Adrenal gland (tissue), 12 donors: Measurements from ENCODE around the gene RPL18. TPM values are rescaled to one million over a fixed set of nuclear protein-coding genes. Genes with fewer than 3 reads are reported as not detected.

ENCODE experiments used
- DNase-seq, 7 donors: peaks; one replicate each; pipeline ENCODE4 v3.0.0-alpha.2; 2019 to 2020
- H3K27ac ChIP-seq, 5 donors: fragments of 200-600 bp; sonication (generic) in 4 of 5; 1 replicate in 3 of 5; 2 replicates in 2 of 5; pipeline versions ENCODE4 v1.5.1 to v1.8.0; 2016 to 2020; ENCODE audit warnings: mild to moderate bottlenecking in 1 of 5
- H3K27me3 ChIP-seq: fragments of 200-600 bp; 2 replicates; pipeline ENCODE4 v1.8.0; 2021
- H3K36me3 ChIP-seq, 2 donors: fragments of 200-600 bp; replicated peaks in 1 of 2; 1 replicate in 1 of 2; 2 replicates in 1 of 2; pipeline versions ENCODE4 v1.5.1 to v1.8.0; 2018 to 2022
- H3K4me1 ChIP-seq, 2 donors: fragments of 200-600 bp; replicated peaks in 1 of 2; 1 replicate in 1 of 2; 2 replicates in 1 of 2; pipeline versions ENCODE4 v1.5.1 to v1.8.0; 2018 to 2021
- H3K4me3 ChIP-seq, 4 donors: fragments of 200-600 bp; sonication (generic) in 3 of 4; one replicate each; pipeline ENCODE4 v1.5.1; 2016 to 2018
- H3K9me3 ChIP-seq, 3 donors: fragments of 200-600 bp; sonication (generic) in 1 of 3; replicated peaks in 1 of 3; 1 replicate in 2 of 3; 2 replicates in 1 of 3; pipeline versions ENCODE4 v1.5.1 to v1.8.0; 2016 to 2021
- CTCF ChIP-seq, 6 experiments: fragments of 450-650 bp in 4 of 6; fragments of 200-600 bp in 2 of 6; sonication (generic) in 1 of 6; IDR thresholded peaks; 1 replicate in 5 of 6; 2 replicates in 1 of 6; pipeline versions ENCODE4 v1.5.1 to v1.8.0; 2016 to 2021; ENCODE audit warnings: antibody characterized with exemption in 6 of 6, mild to moderate bottlenecking in 2 of 6, moderate library complexity in 1 of 6
- POLR2A ChIP-seq, 2 donors: fragments of 450-650 bp; IDR thresholded peaks; one replicate each; pipeline ENCODE4 v1.6.1; 2017; ENCODE audit warnings: antibody characterized with exemption in 2 of 2, mild to moderate bottlenecking in 2 of 2, moderate library complexity in 1 of 2
- WGBS, 4 donors: extraction: QIAGEN DNeasy Blood & Tissue Kit in 2 of 4; methylation state at CpG; one replicate each; pipeline versions ENCODE4 v1.1.5 to v1.1.7; 2013 to 2017; 5-methylcytosine and 5-hydroxymethylcytosine counted together
- intact Hi-C, 2 donors: fragments of 100-400 bp; cut with DNase I; formaldehyde crosslinking; loops; one replicate each; pipeline versions ENCODE4 v1.14.1 to v1.15.0; 2022 to 2023
- polyA plus RNA-seq, 3 donors: library from polyadenylated mRNA; stranded (reverse); fragments of 200-250 nt in 2 of 3; fragments of 350-450 nt in 1 of 3; fragmentation: Illumina TruSeq in 1 of 3; extraction: RNeasy Lipid Tissue Mini Kit (QIAGEN cat#74804) in 1 of 3; gene quantifications; one replicate each; pipeline ENCODE4 v1.2.3, GENCODE V29; 2013 to 2014
- total RNA-seq, 9 donors: library from RNA; depleted of rRNA in 4 of 9; stranded (reverse); fragments of >200 nt in 4 of 9; fragments of 120-200 nt in 1 of 9; fragmentation: NEBNext Ultra II Directional in 1 of 9; extraction: Animal tissue kit (Norgen Biotek cat#: 25700) in 1 of 9; gene quantifications; one replicate each; pipeline versions ENCODE4 v1.1.0 to v1.2.4, GENCODE V29; 2013 to 2023
- donor health status: healthy with polysubstance abuse.
- donor health status: Bipolar disorder and iron deficiency.
- donor health status: DM: yes; HTN: yes; CAD: no.
- donor health status: DM: no; HTN: no; CAD: no.
- donor health status: DM: no; HTN: no; CAD: no.
- donor health status: DM: yes; HTN: yes; CAD: no.

Gene RPL18
- total and polyA plus RNA-seq, 12 donors = 575 to 5,137 (median 1,890) TPM

DNA sequence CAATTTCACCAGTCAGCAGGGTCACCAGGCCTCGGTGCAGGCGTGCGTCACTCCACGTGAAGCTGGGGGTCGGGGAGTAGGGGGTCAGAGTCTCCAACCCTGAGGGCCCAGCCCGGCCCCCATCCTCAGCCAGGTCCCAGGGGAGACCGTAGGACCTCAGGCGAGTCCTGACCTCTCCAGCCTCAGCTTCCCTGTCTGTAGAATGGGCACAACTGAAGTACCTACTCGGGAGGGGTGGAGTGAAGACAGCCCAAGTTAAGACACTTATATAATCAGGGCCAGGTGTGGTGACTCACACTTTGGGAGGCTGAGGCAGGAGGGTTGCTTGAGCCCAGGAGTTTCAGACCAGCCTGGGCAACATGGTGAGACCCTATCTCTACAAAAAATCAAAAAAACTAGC, 15.1 kb downstream of the RPL18 start:
- Histone ChIP-seq H3K9me3 (no peaks in the 10 kb centered on the region), H3K4me3 (no peak overlapping the region), H3K36me3 (no peaks in the 10 kb centered on the region), H3K27ac (no peak overlapping the region), H3K4me1 (no peaks in the 10 kb centered on the region), H3K27me3 (no peaks in the 10 kb centered on the region)
- no peak for DNase-seq
- intact Hi-C loops = no loop called here
- WGBS, 4 donors = 57 to 91% (median 82%) methylated on average over 1 to 9 of the region's 9 CpGs
- TF ChIP-seq POLR2A (IDR thresholded peaks at IDR 0.05) (no peak), CTCF (IDR thresholded peaks at IDR 0.05) (no peak)

DNA sequence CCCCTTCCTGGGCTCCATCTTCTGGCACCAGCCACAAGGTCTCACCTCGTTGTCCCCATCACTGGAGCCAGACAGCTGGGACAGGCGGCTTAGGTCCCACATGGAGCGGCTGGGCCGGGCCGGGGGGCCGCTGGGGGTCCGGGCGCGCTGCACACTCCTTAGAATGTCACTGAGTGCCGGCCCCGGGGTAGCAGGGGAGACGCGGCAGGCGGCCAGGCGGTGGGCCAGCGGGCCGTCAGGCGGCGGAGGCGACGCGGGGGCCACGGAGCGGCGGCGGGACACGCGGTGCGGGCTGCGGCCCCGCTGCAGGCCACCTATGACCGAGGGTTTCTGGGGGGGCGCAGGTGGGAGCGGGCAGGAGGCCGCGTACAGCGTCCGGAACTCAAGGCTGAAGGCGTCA, 15.5 kb downstream of the RPL18 start:
- WGBS, 4 donors = 85 to 89% (median 87%) methylated on average over 31 to 39 of the region's 39 CpGs; no CpG with 5 or more reads in 1 of the 4 donors
- TF ChIP-seq POLR2A (IDR thresholded peaks at IDR 0.05) = no peak
- TF ChIP-seq CTCF (IDR thresholded peaks at IDR 0.05) = no peak
- no peak overlapping the region for H3K4me3 ChIP-seq
- no peaks in the 10 kb centered on the region for H3K27me3 ChIP-seq
- no peak for DNase-seq
- intact Hi-C loops = no loop called here
- H3K36me3 ChIP-seq = no peaks in the 10 kb centered on the region
- H3K4me1 ChIP-seq = no peaks in the 10 kb centered on the region
- H3K9me3 ChIP-seq = no peaks in the 10 kb centered on the region
- H3K27ac ChIP-seq = no peak overlapping the region

DNA sequence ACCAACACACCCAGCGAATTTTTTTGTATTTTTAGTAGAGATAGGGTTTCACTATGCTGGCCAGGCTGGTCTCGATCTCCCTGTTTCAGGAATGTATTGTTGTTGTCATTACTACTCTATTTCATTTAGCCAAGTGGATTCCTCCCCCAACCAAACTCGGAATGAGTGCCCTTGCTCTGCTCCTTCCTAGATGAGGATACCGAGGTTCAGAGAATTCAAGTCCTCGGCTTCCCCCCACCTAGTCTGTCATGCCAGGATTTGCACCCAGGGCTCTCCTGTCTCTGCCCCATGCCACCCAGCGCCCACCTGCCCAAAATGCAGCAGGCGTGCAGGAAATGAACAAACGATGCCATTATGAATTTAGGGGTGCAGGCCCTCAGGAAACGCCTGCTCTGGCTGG, 16.0 kb downstream of the RPL18 start:
- Histone ChIP-seq H3K36me3 (no peaks in the 10 kb centered on the region), H3K4me3 (no peak overlapping the region), H3K27me3 (no peaks in the 10 kb centered on the region), H3K4me1 (no peaks in the 10 kb centered on the region), H3K27ac (no peak overlapping the region), H3K9me3 (no peaks in the 10 kb centered on the region)
- WGBS, 4 donors = 71 to 85% (median 78%) methylated on average over 5 to 9 of the region's 9 CpGs
- intact Hi-C loops = no loop called here
- DNase-seq = no peak
- TF ChIP-seq CTCF (IDR thresholded peaks at IDR 0.05) (no peak), POLR2A (IDR thresholded peaks at IDR 0.05) (no peak)

DNA sequence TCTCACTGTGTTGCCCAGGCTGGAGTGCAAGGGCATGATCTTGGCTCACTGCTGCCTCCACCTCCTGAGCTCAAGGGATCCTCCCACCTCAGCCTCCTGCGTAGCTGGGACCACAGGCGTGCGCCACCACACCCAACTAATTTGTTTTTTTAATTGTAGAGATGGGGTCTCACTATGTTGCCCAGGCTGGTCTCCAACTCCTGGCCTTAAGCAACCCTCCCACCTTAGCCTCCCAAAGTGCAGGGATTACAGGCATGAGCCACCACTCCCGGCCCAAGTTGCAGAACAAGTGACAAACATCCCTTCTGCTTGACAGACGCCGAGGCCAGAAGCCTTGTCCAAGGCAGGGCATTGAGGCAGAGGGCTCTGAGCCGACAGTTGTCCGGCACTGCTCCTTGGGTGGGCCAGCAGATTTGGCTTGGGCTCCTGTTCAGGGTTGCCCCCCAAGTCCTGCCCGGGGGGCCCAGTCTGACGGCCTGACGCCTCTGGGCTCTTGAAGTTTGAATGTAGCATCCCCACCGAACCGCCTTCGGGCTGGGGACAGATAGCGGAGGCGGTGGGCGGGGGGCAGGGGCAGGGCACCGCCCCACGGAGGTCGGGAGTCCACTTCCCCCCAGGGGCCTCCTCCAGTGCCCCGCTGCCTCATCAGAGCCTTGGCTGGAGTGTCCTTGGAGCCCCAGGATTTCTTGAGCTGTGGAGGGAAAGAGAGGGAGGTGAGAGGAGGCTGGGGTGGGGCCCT, 18.1 kb downstream of the RPL18 start:
- H3K27ac ChIP-seq = no peak overlapping the region
- intact Hi-C loops = no loop called here

More for the DNA sequence above, 18.1 kb downstream of the RPL18 start:
- DNase-seq = peak in 1 of 7 donors; percentile 13
- Histone ChIP-seq H3K4me1 (no peaks in the 10 kb centered on the region), H3K4me3 (no peak overlapping the region), H3K36me3 (no peaks in the 10 kb centered on the region), H3K27me3 (no peaks in the 10 kb centered on the region), H3K9me3 (no peaks in the 10 kb centered on the region)
- WGBS, 4 donors = 76 to 90% (median 82%) methylated on average over 4 to 21 of the region's 21 CpGs
- no peak for TF ChIP-seq CTCF (IDR thresholded peaks at IDR 0.05)
